DOHH2 (cell line): ENCODE results near the gene FSTL1.

ENCODE experiments used
- H3F3A ChIP-seq: fragments of 200-600 bp; sonication (generic), shearing (Covaris generic); 2 replicates; pipeline ENCODE4 v1.6.0; 2016; ENCODE audit warnings: antibody characterized with exemption, mild to moderate bottlenecking; ENCODE audit not compliant: control insufficient read depth, insufficient read depth
- H3K27ac ChIP-seq: fragments of 200-600 bp; sonication (generic); 2 replicates; pipeline ENCODE4 v1.5.1; 2014; ENCODE audit warnings: low read depth, mild to moderate bottlenecking, low read length, moderate library complexity
- H3K27me3 ChIP-seq: fragments of 200-600 bp; sonication (generic); 2 replicates; pipeline ENCODE4 v1.6.1; 2014; ENCODE audit warnings: mild to moderate bottlenecking, low read length, mixed read lengths; ENCODE audit not compliant: control insufficient read depth
- H3K36me3 ChIP-seq: fragments of 200-600 bp; sonication (generic); 2 replicates; pipeline ENCODE4 v1.6.1; 2014; ENCODE audit warnings: mild to moderate bottlenecking, low read length, moderate library complexity, mixed read lengths; ENCODE audit not compliant: control insufficient read depth
- H3K4me1 ChIP-seq: fragments of 200-600 bp; sonication (generic); 2 replicates; pipeline ENCODE4 v1.6.1; 2014; ENCODE audit warnings: mild to moderate bottlenecking, low read length, mixed read lengths; ENCODE audit not compliant: control insufficient read depth
- H3K4me2 ChIP-seq: fragments of 200-600 bp; sonication (generic); 2 replicates; pipeline ENCODE4 v1.6.0; 2014; ENCODE audit warnings: mild to moderate bottlenecking, low read length, moderate library complexity
- H3K4me3 ChIP-seq: fragments of 200-600 bp; sonication (generic); 2 replicates; pipeline ENCODE4 v1.5.1; 2014; ENCODE audit warnings: mild to moderate bottlenecking, low read length, mixed read lengths
- H3K79me2 ChIP-seq: fragments of 200-600 bp; sonication (generic); 2 replicates; pipeline ENCODE4 v1.6.1; 2014; ENCODE audit warnings: mild to moderate bottlenecking, low read length, mixed read lengths; ENCODE audit not compliant: control insufficient read depth
- H3K9me2 ChIP-seq: fragments of 200-600 bp; sonication (generic); replicated peaks from 2 replicates; pipeline ENCODE4 v1.6.1; 2014; ENCODE audit warnings: mild to moderate bottlenecking, low read length, mixed read lengths; ENCODE audit not compliant: control insufficient read depth
- H3K9me3 ChIP-seq: fragments of 200-600 bp; sonication (generic); 2 replicates; pipeline ENCODE4 v1.6.1; 2014; ENCODE audit warnings: antibody characterized with exemption, low read length, mixed read lengths; ENCODE audit not compliant: control insufficient read depth, insufficient read depth
- H4K20me1 ChIP-seq: fragments of 200-600 bp; sonication (generic); 2 replicates; pipeline ENCODE4 v1.6.0; 2014; ENCODE audit warnings: low read depth, mild to moderate bottlenecking, antibody characterized with exemption, low read length, moderate library complexity; ENCODE audit not compliant: control insufficient read depth, insufficient read depth
- EZH2phosphoT487 ChIP-seq: fragments of 200-600 bp; sonication (generic); IDR thresholded peaks from 2 replicates; pipeline ENCODE4 v1.6.1; 2017; ENCODE audit warnings: borderline replicate concordance, mild to moderate bottlenecking, antibody characterized with exemption, low read length, moderate library complexity, mixed read lengths
- TF ChIP-seq, protein P1 (sequence below): fragments of 200-600 bp; sonication (generic); IDR thresholded peaks from one replicate; pipeline ENCODE4 v1.5.1; 2014; ENCODE audit warnings: antibody characterized with exemption, mild to moderate bottlenecking, low read depth, low read length; ENCODE audit not compliant: poor library complexity, severe bottlenecking

Gene FSTL1

DNA sequence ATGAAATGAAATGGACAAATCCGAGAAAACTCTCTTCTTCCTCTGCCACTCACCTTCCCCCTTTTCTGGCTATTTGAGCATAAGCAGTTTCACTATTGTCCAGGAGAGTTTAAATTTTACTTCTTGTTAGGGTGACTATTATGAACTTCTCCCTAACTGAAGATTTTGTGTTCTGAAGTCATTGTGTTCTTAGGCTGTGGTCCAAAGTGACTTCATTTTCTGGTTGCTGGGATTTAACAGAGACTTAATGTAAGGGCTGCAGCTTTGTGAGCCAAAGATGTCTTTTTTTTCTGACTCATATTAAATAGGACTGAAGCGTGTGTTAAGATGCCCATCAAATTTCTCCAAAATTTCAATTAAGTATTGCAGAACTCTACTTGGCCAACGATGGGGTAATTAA lies 46.5 kb upstream of the FSTL1 start:
- Histone ChIP-seq H3K9me2 (no peaks in the 10 kb centered on the region), H3K4me2 (no peak overlapping the region), H3K9me3 (0 out of 2 replicates have a peak, but pooled peaks cover 3% of the 10 kb centered on the region), H3K4me1 (no peaks in the 10 kb centered on the region), H3F3A (no peaks in the 10 kb centered on the region), H4K20me1 (no peaks in the 10 kb centered on the region), H3K27ac (no peak overlapping the region), H3K79me2 (no peaks in the 10 kb centered on the region), H3K27me3 (no peaks in the 10 kb centered on the region), H3K36me3 (no peaks in the 10 kb centered on the region), H3K4me3 (no peak overlapping the region)
- TF ChIP-seq EZH2phosphoT487, result no peak
- TF ChIP-seq, protein P1, sequence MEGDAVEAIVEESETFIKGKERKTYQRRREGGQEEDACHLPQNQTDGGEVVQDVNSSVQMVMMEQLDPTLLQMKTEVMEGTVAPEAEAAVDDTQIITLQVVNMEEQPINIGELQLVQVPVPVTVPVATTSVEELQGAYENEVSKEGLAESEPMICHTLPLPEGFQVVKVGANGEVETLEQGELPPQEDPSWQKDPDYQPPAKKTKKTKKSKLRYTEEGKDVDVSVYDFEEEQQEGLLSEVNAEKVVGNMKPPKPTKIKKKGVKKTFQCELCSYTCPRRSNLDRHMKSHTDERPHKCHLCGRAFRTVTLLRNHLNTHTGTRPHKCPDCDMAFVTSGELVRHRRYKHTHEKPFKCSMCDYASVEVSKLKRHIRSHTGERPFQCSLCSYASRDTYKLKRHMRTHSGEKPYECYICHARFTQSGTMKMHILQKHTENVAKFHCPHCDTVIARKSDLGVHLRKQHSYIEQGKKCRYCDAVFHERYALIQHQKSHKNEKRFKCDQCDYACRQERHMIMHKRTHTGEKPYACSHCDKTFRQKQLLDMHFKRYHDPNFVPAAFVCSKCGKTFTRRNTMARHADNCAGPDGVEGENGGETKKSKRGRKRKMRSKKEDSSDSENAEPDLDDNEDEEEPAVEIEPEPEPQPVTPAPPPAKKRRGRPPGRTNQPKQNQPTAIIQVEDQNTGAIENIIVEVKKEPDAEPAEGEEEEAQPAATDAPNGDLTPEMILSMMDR, result no peak

DNA sequence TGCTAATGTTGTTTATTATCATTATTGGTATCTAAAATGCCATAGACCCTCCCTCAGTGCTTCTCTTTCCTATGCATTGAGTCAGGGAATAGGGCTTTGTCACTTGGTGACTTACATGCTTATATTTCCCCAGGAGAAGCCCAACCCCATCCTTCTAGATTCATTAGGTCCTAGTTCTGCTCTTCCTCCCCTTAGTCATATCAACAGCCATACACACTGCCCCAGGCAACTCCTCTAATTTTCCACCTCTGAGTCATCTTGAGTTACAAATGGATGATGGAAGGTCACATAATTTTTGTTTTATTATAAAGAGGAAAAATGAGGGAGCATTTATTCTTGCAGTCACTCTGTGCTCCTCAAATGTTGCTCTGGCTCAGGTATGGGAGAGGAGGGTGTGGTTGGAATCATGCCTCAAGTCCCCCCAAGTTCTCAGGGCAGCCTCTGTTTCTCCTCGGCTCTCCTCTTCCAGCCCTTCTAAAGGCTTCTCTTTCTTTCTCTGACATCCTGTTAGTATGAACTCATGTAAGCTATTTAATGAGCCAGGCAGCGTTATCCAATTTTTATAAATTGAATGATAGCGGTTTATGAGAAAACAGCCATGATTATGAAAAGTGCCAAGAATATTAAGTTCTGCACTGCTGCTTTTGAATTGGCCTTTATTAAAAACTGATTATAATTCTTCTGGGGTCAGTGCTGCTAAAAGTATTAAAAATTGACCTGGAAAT lies 45.6 kb upstream of the FSTL1 start:
- no peaks in the 10 kb centered on the region for H3K9me2 ChIP-seq
- no peaks in the 10 kb centered on the region for H3K79me2 ChIP-seq
- no peaks in the 10 kb centered on the region for H3F3A ChIP-seq
- H3K4me1 ChIP-seq, result no peaks in the 10 kb centered on the region
- H3K27me3 ChIP-seq, result no peaks in the 10 kb centered on the region
- no peak overlapping the region for H3K4me3 ChIP-seq
- H3K36me3 ChIP-seq, result no peaks in the 10 kb centered on the region
- 0 out of 2 replicates have a peak, but pooled peaks cover 3% of the 10 kb centered on the region for H3K9me3 ChIP-seq
- H3K4me2 ChIP-seq, result no peak overlapping the region
- H3K27ac ChIP-seq, result no peak overlapping the region
- no peaks in the 10 kb centered on the region for H4K20me1 ChIP-seq
- TF ChIP-seq, protein P1, result no peak

DNA sequence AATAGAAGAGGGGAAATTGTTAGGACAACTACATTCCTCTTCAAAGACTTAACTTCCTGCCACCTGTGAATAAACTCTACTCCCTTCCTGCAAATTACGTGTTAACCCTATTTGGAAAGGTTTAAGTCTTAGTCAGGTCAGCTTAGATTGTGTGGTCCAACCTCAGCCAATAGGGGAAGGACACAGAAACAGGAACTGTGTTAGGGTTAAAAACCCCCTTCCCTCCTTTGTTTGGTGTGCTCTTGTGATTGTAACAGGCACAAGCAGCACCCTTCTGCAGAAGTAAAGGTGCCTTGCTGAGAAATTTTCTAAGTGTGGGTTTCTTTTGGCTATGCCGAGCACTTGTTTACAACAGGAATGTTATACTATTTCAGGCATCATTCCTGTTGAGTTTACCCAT lies 45.0 kb upstream of the FSTL1 start:
- no peak overlapping the region for H3K4me2 ChIP-seq
- no peak for TF ChIP-seq EZH2phosphoT487
- TF ChIP-seq, protein P1, result no peak
- no peaks in the 10 kb centered on the region for H3K9me2 ChIP-seq
- H3K27ac ChIP-seq, result no peak overlapping the region
- 0 out of 2 replicates have a peak, but pooled peaks cover 3% of the 10 kb centered on the region for H3K9me3 ChIP-seq
- H3K4me1 ChIP-seq, result no peaks in the 10 kb centered on the region
- no peak overlapping the region for H3K4me3 ChIP-seq
- H3F3A ChIP-seq, result no peaks in the 10 kb centered on the region
- H4K20me1 ChIP-seq, result no peaks in the 10 kb centered on the region
- no peaks in the 10 kb centered on the region for H3K27me3 ChIP-seq
- no peaks in the 10 kb centered on the region for H3K36me3 ChIP-seq
- no peaks in the 10 kb centered on the region for H3K79me2 ChIP-seq
